GM18502 (cell line): ENCODE data around the gene SYK.
"Not testable (repeated sequence)": the region's sequence is repeated elsewhere in the genome, so short reads cannot be mapped to it uniquely, and the experiment has no call there.

ENCODE experiments used
- ATAC-seq: cut with Tn5 transposase; IDR thresholded peaks from one replicate; pipeline ENCODE4 v1.9.1; 2021; ENCODE audit warnings: mild to moderate bottlenecking; ENCODE audit not compliant: unreplicated experiment, poor library complexity

Gene SYK

GRCh38 chr9:90870621-90871326, 69.2 kb downstream of the SYK start:
- no peak for ATAC-seq

GRCh38 chr9:90871327-90871935, 69.8 kb downstream of the SYK start:
- ATAC-seq = no peak

GRCh38 chr9:90872835-90873294, 71.2 kb downstream of the SYK start:
- ATAC-seq = no peak

- no peak for ATAC-seq
These were observed 71.8 kb downstream of the SYK start for GRCh38 chr9:90873422-90873821.

- no peak for ATAC-seq
These were observed 72.6 kb downstream of the SYK start for GRCh38 chr9:90874194-90874593.

- no peak for ATAC-seq
These were observed 76.9 kb downstream of the SYK start for GRCh38 chr9:90878562-90878961.

- ATAC-seq = no peak
These were observed 78.4 kb downstream of the SYK start for GRCh38 chr9:90880066-90880465.

- ATAC-seq = no peak
These were observed 79.0 kb downstream of the SYK start for GRCh38 chr9:90880669-90881068.

GRCh38 chr9:90881648-90882047, 80.0 kb downstream of the SYK start:
- ATAC-seq = no peak

- ATAC-seq = no peak
These were observed 81.5 kb downstream of the SYK start for GRCh38 chr9:90882991-90883600.

- ATAC-seq = no peak
These were observed 82.0 kb downstream of the SYK start for GRCh38 chr9:90883661-90884060.

GRCh38 chr9:90884178-90884577, 82.6 kb downstream of the SYK start:
- no peak for ATAC-seq

- not testable (repeated sequence) for ATAC-seq
These were observed 85.2 kb downstream of the SYK start for GRCh38 chr9:90886868-90887267.

- ATAC-seq = no peak
These were observed 87.3 kb downstream of the SYK start for GRCh38 chr9:90888941-90889340.

- no peak for ATAC-seq
These were observed 88.7 kb downstream of the SYK start for GRCh38 chr9:90890146-90890810.

GRCh38 chr9:90891308-90892040, 89.9 kb downstream of the SYK start:
- no peak for ATAC-seq

GRCh38 chr9:90892918-90893317, 91.3 kb downstream of the SYK start:
- no peak for ATAC-seq

GRCh38 chr9:90893706-90894105, 92.1 kb downstream of the SYK start:
- ATAC-seq = no peak

- no peak for ATAC-seq
These were observed 93.5 kb downstream of the SYK start for GRCh38 chr9:90894986-90895687.

GRCh38 chr9:90895786-90896185, 94.2 kb downstream of the SYK start:
- no peak for ATAC-seq
